Measurements from ENCODE around the gene RUNX1.
"Not testable (repeated sequence)": the region's sequence is repeated elsewhere in the genome, so short reads cannot be mapped to it uniquely, and the experiment has no call there.

Gene RUNX1

DNA sequence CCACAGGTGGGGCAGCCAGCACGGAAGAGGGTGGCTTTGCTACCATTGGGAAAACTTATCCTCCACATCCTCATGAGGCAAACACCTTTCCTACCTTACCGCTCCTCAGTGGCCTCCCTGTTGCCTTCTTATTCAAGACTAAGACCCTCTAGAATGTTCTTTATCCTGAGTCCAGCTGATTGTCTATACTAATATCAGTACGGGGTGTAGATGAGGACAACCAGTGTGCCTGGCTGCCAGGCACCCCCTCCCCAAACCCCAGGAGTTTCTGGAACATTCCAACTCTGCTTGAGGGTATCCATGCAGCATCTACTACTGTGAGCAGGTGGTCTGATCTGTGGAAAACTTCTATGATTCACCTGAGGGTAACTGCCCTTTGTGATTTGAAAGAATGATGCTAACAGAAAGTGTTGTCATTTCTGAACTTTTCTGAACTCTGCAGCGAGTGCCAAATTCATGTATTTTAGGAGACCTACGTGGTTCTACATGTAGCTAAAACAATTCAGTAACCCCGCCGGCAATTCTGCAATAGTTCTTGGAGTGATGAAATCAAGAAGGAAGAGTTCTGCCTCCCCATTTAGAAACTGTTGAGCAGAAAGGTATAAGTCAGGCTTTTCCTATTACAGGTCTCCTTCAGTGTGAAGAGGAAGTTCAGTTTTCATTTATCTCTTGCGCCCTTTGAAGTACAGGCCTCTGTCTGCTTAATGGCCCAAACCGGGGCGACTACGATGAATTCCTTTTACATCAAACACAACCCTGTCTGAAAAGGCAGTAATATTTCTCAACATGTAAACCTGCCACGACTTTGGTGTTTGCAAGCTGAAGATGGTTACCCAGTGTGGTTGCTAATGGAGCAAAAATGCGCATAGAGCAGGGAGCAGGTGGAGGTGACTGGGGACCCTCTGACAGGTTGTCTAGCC, 80.4 kb downstream of the RUNX1 start:
- no peak for DNase-seq (ENCODE audit: low spot score)

DNA sequence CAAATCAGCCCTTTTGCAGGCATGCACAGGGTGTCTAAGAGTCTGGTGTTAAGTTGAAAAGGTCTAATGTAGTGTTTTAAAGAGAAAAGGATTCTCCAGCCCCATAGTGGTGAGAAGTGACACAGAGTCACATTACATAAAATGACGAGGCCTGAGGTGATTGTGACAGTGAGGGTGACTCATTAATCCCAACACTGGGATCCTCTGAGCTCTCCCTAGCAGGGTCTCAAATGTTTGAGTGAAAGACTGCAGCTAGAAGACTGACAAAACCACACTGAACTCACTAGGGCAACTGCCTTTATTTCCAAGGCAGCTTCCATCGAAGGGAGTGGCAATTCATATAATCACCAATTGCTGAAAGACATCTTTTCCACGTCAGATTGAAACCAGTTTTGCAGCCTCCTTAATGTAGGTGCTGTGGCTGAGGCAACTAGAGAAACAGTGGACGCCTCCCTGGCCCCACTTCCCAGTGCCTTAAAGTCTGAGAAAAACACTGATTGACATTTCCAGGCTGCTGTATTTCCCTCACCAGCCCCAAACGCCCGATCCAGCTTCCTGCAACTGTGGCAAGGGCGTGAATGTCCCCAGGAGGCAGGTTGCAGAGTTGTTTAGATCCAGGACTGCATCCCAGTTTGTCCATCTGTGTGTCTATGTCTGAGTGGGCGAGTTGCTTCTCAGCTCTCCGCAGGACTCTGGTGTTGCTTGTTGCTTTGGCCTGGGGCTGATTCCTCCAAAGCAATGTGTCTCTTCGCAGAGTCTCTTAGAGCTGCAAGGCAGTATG, 81.4 kb downstream of the RUNX1 start:
- DNase-seq (ENCODE audit: low spot score) = no peak

DNA sequence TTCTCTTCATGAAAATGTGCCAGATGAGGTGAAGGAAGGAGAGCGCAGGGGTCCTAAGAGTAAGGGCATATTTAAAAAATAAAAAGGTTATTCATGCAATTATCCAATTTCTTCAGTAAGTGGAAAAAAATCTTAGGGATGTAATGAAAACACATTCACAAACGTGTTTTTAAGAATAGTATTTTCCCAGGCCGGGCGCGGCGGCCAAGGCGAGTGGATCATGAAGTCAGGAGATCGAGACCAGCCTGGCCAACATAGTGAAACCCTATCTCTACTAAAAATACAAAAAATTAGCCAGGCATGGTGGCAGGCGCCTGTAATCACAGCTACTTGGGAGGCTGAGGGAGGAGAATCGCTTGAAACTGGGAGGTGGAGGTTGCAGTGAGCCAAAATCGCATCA, 82.2 kb downstream of the RUNX1 start:
- DNase-seq (ENCODE audit: low spot score) = not testable (repeated sequence)

DNA sequence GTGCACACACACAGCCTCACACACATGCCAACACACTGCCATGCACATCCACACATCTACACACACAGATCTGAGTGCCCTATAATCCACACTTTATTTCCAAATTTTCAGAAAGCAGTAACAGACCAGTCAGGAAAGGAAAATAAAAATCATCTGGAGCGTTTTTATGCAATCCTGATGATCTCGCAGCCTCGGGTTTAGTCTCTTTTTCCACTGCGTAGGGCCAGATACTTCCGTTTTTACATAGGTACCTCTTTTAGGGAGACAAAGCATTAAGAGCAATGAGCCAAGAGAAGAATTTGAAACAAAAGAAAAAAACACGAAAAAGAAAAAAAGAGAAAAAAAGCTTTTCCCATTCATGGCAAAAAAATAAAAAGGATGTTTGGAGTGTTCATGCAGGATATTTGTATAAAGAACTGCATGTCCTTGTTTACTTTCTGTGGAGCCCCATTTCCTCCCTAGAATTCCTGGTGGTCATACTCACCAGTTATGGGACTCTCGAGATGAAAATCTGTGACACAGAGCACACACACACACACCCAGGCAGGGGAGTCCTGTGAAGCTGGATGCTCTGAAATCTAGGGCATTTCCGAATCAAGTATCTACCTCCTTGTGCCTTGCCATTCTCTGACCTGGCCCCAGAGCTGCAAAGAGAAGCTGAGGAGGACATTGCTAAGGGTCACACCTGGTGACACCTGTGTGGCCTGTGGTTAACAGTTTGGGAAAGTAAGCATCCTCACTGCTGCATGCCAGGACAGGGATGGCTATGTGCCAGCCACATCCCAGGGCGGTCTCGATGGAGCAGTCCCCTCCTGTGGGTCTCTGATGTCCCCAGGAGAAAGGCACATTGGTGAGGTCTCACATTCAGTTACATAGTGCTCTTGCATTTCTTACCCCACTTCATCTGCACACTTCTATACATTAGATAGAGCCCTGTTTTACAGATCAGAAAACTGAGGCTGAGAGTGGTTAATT, 83.6 kb downstream of the RUNX1 start:
- no peak for DNase-seq (ENCODE audit: low spot score)

DNA sequence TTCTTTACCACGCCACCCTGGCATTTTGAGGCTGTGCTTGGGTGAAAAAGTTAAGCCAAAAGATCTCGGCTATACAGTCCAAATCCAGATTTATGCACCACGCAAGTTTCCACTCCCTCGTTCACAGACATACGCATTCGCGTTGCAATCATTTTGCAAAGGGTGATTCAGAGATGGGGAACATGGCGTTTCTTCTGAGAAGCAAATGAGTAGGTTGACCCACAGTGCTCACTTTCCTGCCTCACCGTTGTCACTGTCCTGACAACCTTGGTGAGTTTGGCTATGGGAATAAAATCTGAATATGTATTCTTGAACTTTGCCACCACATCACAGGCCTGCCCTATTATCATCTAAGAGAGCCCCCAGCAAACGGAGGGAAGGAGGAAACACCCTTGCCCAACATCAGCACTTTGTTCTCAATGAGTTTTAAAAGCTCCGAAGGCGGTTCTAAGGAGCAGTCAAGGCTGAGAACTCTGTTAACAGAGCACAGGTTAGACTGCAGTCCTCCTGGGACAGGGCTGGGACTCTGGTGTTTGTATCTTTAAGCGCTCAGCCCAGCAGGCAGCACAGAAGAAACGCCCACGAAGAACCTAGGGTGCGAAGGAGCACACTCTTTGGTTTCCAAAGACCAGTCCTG, 86.4 kb downstream of the RUNX1 start:
- DNase-seq (ENCODE audit: low spot score) = no peak

DNA sequence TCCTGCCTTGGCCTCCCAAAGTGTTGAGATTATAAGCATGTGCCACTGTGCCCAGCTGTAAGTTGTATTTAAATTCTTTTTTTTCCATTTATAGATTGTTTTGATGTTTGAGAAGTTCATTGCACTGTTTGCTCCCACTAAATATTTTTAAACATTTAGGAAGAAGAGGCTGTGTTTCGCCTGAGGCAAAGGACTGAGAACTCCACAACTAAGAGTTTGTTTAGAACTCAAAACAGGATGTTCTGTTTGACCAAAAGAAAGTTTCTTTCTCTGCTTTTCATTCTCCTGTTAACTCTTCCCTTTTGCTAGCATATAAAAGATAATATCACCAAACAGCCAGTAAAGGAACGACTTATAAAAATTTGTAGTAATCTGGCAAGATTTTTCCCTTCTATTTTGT, 87.0 kb downstream of the RUNX1 start:
- DNase-seq (ENCODE audit: low spot score) = no peak

DNA sequence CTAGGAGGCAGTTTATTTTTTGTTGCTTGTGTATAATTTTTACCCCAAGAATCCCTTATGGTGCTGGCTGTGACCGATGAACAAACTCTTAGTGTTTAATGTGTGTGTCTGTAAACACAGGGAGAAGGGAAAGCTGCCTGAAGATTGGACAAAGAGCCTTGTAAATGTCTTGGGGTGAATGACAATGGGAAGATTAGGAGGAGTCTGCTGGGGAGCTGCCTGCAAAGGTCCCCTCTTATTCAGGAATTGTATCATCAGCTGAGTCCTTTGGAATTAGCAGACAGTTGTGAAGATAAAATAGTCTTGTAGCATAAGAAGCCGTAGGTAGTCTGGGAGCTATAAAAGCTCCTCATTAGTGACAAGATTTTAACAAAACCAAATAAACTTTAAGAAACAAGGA, 88.4 kb downstream of the RUNX1 start:
- DNase-seq (ENCODE audit: low spot score) = no peak

DNA sequence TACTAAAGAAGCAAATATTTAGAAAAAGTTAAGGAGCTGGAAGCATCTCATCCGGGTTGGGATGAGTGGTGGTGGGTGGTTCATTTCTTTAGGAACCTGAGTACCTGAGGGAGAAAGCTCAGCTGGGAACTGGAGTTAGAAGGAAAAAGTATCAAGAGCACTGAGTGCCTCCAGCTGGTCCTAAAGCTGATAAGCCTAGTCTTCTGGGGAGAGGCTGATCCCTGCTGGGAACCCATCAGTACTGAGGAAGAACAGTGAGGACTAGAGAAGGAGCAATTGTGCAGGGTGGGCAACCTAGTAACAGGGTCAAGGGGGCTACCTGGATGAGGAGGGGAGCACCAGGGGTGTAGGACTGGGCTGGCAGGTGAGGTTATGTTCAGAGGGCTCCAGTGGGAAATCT, 89.5 kb downstream of the RUNX1 start:
- no peak for DNase-seq (ENCODE audit: low spot score)

DNA sequence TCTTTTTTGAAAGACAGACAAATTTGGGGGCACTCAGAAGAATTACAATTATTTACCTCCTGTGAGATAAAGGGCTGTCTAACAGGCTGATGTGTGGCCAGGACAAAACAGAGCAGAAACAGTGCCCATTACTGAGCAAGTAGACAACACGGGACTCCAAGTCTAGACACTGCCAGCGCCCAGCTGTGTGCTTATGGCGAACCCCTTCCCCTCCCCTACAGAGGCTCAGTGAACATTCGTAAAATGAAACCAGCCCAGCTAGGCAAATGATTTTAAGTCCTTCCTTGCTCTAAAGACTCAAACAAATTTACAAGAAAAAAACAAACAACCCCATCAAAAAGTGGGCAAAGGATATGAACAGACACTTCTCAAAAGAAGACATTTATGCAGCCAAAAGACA, 91.1 kb downstream of the RUNX1 start:
- no peak for DNase-seq (ENCODE audit: low spot score)

DNA sequence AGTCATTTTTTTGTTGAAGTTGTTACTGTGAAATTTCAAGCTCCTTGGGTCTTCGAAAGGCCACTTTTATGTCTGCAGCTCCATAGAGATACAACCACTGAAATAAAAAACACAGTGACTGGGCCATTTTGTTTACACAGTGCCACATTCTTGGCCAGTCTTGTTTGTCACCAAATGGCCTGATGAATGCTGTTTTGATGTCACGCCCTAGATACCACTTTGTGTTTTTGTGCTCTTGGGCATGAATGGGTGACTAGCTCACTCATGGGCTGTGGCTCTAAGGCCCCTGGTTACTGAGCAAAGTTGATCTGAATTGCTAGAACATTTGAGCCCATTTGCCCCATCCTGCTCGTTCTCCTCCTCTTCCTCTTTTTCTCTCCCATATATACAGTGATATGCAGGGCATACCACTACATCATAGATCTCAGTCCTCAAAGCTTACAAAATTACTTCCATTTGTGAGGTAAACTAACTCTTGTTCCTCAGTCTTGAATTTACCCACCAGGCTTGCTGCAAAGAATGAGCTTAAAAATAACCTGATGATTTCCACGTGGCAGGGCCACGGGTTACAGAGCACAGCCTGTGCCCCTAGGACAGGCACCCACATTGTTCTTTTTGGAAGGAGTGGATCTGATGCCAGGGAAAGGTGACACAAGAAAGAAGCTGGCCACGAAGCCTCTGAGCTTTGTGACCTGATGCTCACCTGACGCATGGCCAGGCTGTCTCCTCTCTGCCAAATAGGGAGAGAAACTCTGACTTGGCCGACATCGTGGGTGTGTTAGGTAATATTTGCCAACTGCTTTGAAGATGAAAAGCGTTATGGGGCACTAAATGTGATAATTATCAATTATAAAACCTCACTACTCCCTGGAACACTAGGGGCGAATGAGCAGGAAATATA, 92.4 kb downstream of the RUNX1 start:
- no peak for DNase-seq (ENCODE audit: low spot score)

DNA sequence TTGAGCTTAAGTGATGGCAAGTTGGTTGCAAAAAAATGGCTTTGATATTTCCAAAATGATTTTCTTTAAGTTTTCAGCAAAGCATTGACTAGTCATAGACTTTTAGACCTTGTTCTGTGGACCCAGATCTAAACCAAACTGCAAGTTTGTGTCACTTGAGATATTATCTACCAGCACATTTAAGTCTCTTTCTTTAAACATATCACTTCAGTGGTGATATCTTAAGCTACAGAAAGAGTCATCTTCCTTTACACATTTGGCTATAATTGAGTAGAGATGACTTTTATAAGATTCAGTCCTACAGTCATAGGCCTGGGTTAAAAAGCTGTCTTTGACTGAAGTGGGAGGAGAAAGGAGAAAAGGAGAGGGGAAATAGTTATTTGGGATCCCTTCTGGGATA, 95.2 kb downstream of the RUNX1 start:
- DNase-seq (ENCODE audit: low spot score) = no peak

DNA sequence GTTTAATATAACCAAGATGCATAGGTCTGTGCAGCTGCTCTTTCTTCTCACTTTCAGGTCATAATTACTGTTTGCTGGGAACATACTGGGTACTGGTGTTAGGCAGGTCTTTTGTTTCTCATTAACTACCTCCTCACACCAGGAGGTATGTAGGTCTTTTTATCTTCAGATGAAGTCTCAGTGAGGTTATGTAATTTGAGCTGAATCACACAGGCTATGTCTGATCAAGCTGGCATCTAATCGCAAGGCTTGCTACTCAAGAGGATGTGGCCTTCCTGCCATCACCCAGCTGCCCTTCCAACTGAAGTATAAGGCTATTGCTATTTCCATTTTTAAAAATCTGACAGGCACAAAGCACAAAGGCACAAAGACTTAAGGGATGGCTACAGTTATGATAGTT, 96.4 kb downstream of the RUNX1 start:
- DNase-seq (ENCODE audit: low spot score) = no peak

DNA sequence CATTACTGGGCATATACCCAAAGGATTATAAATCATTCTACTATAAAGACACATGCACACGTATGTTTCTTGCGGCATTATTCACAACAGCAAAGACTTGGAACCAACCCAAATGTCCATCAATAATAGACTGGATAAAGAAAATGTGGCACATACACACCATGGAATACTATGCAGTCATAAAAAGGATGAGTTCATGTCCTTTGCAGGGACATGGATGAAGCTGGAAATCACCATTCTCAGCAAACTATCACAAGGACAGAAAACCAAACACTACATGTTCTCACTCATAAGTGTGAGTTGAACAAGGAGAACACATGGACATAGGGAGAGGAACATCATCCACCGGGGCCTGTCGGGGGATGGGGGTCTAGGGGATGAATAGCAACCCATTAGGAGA, 97.2 kb downstream of the RUNX1 start:
- DNase-seq (ENCODE audit: low spot score) = not testable (repeated sequence)

DNA sequence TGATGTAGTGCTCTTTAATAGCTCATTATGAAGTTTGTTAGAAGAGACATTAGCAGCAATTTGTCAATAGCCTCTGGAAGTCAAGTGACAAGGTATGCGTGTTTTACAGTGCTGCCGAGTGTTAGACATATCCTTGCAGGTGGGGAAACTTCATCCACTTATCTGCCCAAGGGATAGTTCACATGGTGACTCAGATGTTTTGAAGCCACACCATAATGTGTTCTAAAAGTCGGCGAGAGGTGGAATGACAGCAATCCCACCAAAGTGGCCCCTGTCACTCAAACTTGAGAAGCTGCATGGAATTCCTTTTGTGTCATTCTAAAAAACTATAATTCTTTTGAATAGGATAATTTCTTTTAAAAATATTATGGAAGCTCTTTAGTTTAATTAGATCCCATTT, 98.1 kb downstream of the RUNX1 start:
- no peak for DNase-seq (ENCODE audit: low spot score)

DNA sequence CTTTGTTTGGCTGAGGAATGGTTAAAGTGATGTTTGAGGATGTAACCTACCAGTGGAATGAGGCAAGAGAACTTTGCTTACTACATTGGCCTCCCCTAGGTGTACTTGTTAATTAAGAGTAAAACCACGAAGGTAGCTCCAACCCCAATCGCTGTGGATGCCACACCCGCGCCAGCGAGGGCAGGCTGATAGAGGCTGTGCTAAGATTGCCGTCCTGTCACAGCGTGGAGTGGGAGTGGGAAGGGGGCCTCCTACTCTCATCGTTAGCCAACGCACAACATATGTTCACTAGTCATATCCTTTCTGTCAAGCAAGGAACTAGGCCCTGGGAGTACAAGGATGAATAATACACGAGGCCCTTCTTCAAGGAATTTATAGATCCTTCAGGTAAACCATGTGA, 99.6 kb downstream of the RUNX1 start:
- no peak for DNase-seq (ENCODE audit: low spot score)

DNA sequence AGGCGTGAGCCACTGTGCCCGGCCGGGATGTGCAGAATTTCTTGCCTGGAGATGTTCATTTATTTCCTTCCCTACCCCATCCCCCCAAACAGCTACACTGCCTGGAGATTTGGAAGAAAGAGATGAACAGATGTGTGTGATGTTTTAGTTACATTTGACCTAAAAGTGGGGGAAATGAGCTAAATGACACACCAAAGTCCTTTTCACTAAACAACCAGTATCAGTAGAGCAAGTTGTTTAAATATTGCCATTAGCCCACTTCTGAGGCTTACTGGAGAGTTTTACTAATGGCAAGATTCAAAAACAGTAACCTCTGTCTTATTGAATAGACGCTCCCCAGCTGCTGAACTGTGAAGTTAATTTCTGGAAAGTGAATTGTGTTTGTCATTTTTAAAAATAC, 100.1 kb downstream of the RUNX1 start:
- no peak for DNase-seq (ENCODE audit: low spot score)

DNA sequence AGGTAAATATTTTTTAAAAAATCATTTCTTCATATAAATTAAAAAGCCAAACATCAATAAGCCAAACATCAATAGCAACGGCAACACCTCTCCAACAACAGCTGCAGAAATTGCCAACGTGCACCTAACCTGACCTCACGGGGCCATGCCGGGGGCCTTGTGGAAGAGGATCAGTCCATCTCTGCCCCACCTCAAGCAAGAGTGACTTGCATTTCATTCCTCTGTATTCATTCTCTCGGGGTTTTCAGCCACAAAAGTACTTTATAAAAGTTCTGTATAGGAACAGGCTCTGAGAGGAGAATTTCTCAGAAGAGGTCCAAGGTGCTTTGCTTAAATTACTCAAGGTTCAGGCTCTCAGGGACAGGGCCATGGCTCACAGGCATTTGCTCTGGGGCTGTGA, 100.9 kb downstream of the RUNX1 start:
- no peak for DNase-seq (ENCODE audit: low spot score)

DNA sequence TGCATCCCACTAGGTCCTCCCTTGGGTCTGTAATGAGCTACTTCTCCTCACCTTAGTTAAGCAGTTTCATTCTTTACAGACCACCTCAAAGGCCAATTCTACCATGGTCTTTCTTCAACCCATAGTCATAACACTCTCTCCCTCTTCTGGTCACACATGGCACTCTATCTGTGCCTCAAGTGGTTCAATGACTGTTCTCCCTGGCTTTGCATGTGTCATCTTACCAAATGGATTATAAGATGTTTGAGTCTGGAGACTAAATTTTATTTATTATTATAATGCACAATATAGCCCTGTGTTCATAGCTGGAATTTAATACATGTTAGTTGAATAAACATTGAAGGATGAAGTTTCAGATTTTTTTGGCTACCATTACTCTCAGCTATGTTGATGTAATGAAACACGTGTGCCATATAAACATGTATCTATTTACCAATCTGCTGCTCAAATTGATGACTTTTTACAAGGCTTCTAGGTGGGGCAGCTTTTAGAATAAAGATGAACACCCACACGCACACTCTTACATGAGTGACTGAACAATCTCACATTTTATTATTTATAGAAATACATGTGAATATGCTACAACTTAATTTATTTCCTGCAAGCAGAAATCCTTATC, 102.1 kb downstream of the RUNX1 start:
- DNase-seq (ENCODE audit: low spot score) = no peak

DNA sequence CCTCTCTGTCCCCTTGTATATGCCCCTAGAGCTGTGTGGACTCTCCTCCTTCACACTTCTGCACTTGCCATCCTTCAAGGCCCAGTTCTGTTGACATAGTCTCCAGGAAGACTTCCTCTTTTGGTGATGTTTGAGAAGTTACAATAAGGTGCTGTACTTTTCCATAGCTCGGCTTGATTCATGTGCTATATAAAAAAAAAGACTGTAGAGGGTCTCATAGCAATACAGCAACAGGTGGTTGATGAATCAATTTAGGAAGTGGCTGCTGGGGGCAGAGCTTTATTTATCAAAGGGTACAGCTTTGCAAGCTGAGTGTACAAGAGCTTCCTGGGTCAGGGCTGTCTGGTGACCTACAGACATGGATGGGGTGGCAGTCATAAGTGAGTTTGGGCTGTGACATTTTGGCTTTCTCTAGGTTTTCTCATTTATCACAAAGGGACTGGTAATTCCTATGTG, 102.7 kb downstream of the RUNX1 start:
- no peak for DNase-seq (ENCODE audit: low spot score)

DNA sequence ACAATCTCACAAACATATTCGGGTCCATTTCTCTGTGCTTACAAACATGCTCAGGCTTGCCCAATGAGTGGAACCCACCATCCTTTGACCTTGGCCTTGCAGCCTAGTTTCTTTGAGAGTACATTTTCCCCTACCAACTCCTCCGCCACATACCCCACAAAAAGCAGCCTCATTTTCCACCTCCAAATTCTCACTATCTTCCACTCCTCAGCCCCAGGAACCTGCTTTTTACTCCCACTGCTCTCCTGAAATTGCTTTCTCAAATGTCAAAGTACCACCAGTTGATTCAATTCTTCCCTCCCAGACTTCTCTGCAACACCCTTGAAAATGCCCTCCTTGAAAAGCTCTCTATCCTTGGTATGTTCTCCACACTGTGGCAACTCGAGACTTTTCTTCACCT, 103.8 kb downstream of the RUNX1 start:
- no peak for DNase-seq (ENCODE audit: low spot score)
